Activated effector memory CD4-positive, alpha-beta T cell treated with Interleukin-2 at 50 U/mL for 16 hours (primary cell): Measurements from ENCODE around the gene FANCC.
A peak's percentile ranks its signal among the peaks of the same experiment; 100 is the strongest.

Experiments
- DNase-seq: peaks from one replicate; pipeline ENCODE4 v3.0.0-alpha.2; 2020

Gene FANCC

DNA sequence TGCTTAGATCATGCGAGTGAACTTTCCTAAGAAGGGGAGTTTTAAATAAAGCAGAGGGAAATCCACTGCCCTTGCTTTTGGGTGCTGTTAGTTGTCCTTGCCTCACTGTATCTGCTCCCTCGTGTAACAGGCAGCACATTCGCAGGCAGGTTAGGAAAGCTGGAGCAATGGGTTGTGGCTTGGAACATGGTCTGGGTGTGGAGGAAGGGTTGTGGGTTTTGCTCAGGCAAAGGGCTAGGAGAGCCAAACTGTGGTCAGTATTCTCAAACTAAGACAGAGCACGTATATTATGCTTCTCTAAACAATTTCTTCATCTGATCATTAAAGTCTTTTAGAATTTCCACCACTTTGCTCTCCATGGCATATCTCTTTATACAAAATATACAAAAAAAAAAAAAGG, 135.7 kb downstream of the FANCC start:
- DNase-seq, result no peak

DNA sequence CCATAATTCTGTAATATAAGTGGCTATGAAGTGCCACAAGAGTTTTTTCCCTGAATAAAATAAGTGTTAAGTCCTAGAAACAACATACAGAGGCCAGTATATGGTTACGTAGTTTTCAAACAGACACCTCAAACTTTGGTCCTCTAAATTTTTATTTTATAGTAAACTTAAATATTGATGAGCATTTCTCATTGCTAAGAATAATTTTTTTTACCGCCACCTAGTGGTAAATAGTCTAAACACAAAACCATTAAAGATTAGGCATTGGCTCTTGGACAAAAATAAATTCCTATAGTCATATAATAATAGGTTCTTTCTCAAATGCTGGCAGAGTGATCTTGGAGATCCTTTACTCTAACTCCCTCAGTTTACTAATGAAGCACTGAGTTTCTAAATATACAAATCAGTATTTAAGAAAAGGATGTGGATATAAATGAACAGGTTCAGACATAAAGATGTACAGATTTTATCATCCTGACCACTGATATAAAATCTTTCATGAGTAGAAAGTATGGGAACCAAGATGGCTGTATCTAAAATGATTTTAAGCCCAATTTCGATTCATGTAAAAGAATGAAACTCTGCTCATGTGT, 136.2 kb downstream of the FANCC start:
- no peak for DNase-seq

GRCh38 chr9:95177617-95178016, 139.9 kb downstream of the FANCC start:
- DNase-seq, result no peak

GRCh38 chr9:95176755-95177319, 140.7 kb downstream of the FANCC start:
- no peak for DNase-seq

GRCh38 chr9:95175523-95175922, 142.0 kb downstream of the FANCC start:
- DNase-seq, result no peak

DNA sequence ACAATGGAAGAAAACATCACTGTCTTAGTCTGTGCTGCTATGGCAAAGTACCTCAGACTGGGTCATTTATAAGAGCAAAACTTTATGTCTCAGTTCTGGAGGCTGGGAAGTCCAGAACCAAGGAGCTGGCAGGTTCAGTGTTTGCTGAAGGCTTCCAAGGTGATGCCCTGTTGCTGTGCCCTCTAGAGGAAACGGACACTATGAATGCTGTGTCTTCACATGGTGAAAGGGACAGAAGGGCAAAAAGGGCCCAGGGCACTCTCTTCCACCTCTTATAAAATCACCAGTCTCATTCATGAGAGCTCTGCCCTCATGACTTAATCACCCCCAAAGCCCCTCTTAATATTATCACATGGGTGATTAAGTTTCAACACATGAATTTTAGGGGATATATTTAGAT, 143.5 kb downstream of the FANCC start:
- DNase-seq, result no peak

DNA sequence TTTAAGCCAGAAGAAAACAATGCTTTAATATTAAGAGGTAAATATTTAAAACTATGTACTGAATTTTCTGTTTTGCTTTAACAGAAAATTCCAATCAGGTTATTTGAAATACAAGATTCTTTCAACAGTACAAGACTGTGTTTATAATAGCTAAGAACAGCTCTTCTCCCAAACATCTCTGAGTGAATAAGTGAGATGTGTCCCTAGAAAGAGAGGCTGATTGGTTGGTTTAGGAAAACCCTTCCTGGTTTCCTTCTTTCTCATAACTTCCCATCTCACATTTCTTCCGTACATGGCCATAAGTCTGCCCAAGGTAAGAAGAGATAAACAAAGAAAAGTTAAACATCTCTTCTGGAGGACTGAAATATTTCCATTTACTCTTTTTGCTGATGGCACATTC, 145.9 kb downstream of the FANCC start:
- no peak for DNase-seq

GRCh38 chr9:95171001-95171400, 146.5 kb downstream of the FANCC start:
- no peak for DNase-seq

DNA sequence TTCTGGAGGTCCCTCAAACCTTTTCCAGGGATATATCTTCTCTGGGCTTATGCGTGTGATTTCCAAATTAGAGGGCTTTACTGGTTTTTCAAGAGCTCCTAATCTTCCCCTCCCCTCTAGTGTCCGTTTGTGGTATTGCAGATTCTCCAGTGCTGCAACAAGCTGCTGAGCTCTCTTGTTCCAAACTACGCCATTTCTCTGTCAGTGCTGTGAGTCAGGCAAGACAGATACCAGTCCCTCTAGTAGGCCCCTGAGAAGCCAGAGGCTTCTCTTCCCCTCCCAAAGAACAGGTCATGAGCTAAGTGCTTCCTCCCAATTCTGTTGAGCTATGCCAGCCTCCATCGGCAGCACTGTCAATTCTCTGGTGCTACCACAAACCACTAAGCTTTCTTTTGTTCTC, 149.5 kb downstream of the FANCC start:
- DNase-seq, result peak; percentile 7

DNA sequence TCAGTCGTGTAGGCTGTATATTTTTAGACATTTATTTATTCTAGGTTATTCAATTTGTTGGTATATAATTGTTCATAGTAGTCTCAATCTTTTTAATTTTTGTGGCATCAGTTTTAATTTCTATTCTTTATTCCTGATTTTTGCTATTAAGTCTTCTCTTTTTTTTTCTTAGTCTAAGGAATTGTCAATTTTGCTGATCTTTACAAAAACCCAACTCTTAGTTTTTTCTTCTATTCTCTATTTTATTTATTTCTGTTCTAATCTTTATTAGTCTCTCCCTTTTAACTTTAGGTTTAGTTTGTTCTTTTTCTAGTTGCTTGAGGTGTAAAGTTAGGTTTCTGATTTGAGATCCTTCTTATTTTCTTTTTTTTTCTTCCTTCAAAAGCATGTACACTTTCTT, 152.5 kb downstream of the FANCC start:
- no peak for DNase-seq

GRCh38 chr9:95157481-95158151, 159.9 kb downstream of the FANCC start:
- no peak for DNase-seq

GRCh38 chr9:95156074-95156473, 161.4 kb downstream of the FANCC start:
- no peak for DNase-seq

GRCh38 chr9:95155220-95155619, 162.3 kb downstream of the FANCC start:
- DNase-seq, result no peak

DNA sequence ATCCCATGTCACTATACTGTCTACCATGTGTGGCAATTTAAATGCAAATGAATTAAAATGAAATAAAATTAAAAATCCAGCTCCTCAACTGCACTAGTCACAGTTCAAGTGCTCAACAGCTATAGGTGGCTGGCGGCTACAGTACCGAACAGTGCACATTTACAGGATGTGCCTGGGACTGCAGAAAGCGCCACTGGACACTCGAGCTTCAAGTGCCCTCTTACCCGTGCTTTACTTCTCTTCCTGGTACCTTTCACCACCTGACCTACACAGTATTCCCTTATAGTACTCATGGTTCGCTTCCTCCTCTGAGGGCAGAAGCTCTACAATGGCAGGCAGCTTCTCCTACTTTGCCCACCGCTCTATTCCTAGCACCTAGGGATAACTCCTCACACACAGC, 166.6 kb downstream of the FANCC start:
- no peak for DNase-seq

DNA sequence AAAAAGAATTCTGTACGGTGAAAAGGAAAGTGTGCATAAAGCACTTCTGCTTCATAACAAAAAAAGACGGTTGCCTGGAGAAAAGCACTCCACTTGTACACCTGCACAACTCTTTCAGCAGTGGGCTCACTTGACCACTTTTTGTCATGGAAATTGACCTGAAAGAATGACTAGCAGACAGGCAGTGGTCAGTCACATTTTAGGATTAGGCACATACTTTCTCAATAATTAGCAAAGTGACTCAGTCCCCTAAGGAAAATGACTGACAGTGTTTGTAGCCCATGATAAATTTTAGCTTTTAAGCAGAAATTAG, 169.3 kb downstream of the FANCC start:
- DNase-seq, result no peak

- no peak for DNase-seq
Measured at GRCh38 chr9:95147452-95148207, 169.9 kb downstream of the FANCC start.

DNA sequence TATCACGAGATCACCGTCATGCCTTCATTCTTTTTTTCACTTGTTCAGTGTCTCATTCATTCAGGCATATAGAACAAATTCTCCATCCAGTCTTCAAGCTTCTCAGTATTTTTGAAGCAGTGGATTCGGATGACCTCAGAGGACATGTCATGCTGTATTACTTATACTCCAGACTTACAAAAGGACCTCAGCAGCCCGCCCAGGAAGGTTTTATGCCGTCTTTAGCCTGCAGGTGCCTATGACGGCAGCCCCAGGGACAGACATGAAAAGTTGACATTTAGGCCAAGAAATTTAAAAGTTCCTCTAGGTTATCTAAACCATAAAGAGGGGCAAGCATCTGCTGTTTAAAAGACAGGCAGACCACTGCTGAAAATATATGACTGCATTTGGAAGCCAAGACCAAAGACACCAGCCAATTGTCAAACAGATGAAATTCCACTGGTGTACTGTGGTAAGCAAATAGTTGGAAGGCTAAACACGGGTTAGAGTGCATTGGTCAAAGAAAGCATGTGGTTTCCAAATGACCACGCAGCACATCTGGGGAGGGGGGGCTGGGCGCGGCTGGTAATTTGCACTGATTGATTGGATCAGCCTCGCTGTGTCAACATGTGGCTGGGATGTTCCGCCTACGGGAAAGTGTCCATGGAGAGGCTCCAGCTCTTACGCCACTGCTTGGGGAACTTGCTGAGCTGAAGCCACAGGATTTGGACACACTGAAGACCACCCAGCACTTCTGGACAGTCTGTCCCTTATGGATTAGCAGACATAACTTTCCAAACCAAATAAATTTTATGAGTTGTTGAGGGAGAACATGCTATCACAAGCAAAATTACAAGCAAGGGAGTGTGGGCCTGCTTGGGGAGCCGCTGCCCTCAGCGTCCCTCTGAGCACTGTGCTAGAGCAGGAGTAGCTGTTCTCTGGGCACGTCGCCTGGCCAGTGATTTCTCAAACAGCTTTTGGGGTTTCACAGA, 173.6 kb downstream of the FANCC start:
- no peak for DNase-seq

DNA sequence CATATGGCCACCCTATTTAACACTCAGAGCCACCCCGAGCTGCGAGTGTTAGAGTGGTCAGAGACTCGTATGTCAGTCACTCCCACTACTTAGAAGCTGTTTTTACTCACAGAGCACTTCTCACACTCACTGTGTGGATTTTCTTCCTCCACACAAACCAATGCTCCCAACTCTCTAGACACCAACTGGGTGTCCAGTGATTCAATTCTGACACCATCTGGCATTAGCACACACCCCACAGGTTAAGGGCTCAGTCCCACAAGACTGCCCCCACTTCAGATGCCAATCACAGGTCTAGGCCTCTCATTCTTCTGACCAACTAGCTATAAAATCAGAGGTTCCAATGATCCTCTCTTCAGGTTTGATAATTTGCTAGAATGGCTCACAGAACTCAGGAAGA, 174.8 kb downstream of the FANCC start:
- no peak for DNase-seq

GRCh38 chr9:95142315-95142714, 175.2 kb downstream of the FANCC start:
- DNase-seq, result no peak

- no peak for DNase-seq
Measured at GRCh38 chr9:95140821-95141220, 176.7 kb downstream of the FANCC start.

DNA sequence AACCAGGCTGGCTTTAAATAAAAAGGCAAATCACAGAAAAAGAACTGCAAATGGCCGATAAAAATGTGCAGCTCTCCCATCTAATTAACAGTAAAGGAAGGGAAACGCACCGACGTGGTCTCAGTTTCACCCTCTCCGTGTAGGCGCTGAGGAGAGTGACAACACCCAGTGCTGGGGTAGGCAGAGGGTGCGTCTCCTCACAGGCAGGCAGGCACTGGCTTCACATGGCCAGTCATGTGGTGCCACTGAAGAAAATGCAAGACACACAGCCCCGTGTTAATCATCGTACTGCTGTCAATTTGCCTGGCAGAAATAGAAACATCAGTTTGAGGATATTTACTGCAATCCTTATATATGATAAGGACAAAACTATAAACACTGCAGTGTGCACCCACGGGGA, 178.4 kb downstream of the FANCC start:
- DNase-seq, result no peak

- no peak for DNase-seq
Measured at GRCh38 chr9:95138474-95138873, 179.0 kb downstream of the FANCC start.

DNA sequence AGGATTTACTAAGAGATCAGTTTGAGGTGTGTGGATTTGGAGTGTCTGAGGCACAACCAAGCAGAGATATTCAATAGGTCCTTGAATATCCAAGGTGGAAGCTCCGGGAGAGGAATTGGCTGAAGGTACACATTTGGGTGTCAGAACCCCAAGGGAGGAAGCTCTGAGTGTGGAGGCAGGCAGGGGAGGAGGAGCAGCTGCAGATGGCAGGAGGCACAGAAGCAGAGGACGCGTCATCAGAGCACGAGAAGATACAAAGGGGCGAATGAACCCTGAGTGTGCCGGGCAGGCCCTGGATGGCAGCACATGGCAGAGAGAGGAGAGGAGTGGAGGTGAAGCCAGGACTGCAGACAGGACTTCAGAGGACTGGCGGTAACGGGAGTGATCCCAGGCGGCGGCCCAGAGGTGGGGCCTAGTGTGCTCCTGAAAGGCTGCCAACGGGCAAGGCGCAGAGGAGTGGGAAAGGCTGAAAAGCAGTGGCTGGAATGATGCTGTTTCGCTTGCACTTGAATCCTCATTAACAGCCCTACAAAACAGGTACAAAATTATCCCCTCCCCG, 179.8 kb downstream of the FANCC start:
- no peak for DNase-seq
